Measurements from ENCODE around the gene TSSK2.

Gene TSSK2

GRCh38 chr22:19125474-19126308 lies 5.4 kb upstream of the TSSK2 start:
- no peak for DNase-seq

GRCh38 chr22:19126309-19127273 lies 4.5 kb upstream of the TSSK2 start:
- DNase-seq: no peak

GRCh38 chr22:19127329-19128008 lies 3.6 kb upstream of the TSSK2 start:
- DNase-seq: no peak

- DNase-seq: no peak
Measured at GRCh38 chr22:19128009-19128401, 3.1 kb upstream of the TSSK2 start.

GRCh38 chr22:19128946-19129727 lies 2.0 kb upstream of the TSSK2 start:
- no peak for DNase-seq

GRCh38 chr22:19129871-19130270 lies 1.2 kb upstream of the TSSK2 start:
- peak; percentile 23 for DNase-seq

GRCh38 chr22:19131685-19132015 lies 542 bp downstream of the TSSK2 start:
- DNase-seq: no peak

GRCh38 chr22:19132153-19132552 lies 1.0 kb downstream of the TSSK2 start:
- no peak for DNase-seq

GRCh38 chr22:19132693-19133400 lies 1.7 kb downstream of the TSSK2 start:
- no peak for DNase-seq

- DNase-seq: no peak
Measured at GRCh38 chr22:19133561-19133960, 2.5 kb downstream of the TSSK2 start.

GRCh38 chr22:19134176-19134831 lies 3.2 kb downstream of the TSSK2 start:
- no peak for DNase-seq

GRCh38 chr22:19134874-19135273 lies 3.8 kb downstream of the TSSK2 start:
- DNase-seq: no peak

GRCh38 chr22:19136915-19137314 lies 5.8 kb downstream of the TSSK2 start:
- DNase-seq: no peak

GRCh38 chr22:19137384-19138216 lies 6.5 kb downstream of the TSSK2 start:
- no peak for DNase-seq

GRCh38 chr22:19138217-19139000 lies 7.3 kb downstream of the TSSK2 start:
- no peak for DNase-seq

GRCh38 chr22:19139001-19139356 lies 7.9 kb downstream of the TSSK2 start:
- DNase-seq: peak; percentile 54

GRCh38 chr22:19139974-19140373 lies 8.9 kb downstream of the TSSK2 start:
- DNase-seq: no peak

GRCh38 chr22:19142394-19142793 lies 11.3 kb downstream of the TSSK2 start:
- DNase-seq: no peak

- no peak for DNase-seq
Measured at GRCh38 chr22:19143212-19143611, 12.1 kb downstream of the TSSK2 start.

- no peak for DNase-seq
Measured at GRCh38 chr22:19143967-19144400, 12.9 kb downstream of the TSSK2 start.
